ENCODE data around the gene MKS1. TPM values are rescaled to one million over a fixed set of nuclear protein-coding genes. Genes with fewer than 3 reads are reported as not detected.
A peak's percentile ranks its signal among the peaks of the same experiment; 100 is the strongest.

Gene MKS1
- total and polyA plus RNA-seq, 7 donors = 3.0 to 11.0 (median 6.8) TPM

- no peak overlapping the region for H3K27ac ChIP-seq
- H3K9me3 ChIP-seq = no peaks in the 10 kb centered on the region
- no peaks in the 10 kb centered on the region for H3K36me3 ChIP-seq
- H3K27me3 ChIP-seq = peaks cover 0 to 37% (median 13%) of the 10 kb centered on the region in 3 donors
- H3K4me3 ChIP-seq = no peak overlapping the region
- TF ChIP-seq POLR2A (IDR thresholded peaks at IDR 0.05) (no peak), POLR2AphosphoS5 (IDR thresholded peaks at IDR 0.05) (no peak), CTCF (IDR thresholded peaks at IDR 0.05) (no peak), EP300 (IDR thresholded peaks at IDR 0.05) (no peak)
- no peak for DNase-seq
- H3K4me1 ChIP-seq = no peaks in the 10 kb centered on the region
- intact Hi-C loops (cut with DNase I) = no loop called here
- WGBS, 2 donors = 82% methylated on average over 18 of the region's 18 CpGs
Measured at GRCh38 chr17:58193641-58194255, 25.3 kb downstream of the MKS1 start.

GRCh38 chr17:58192612-58193011 is 26.4 kb downstream of the MKS1 start, which contains the start of gene EPX:
Gene EPX, plus strand, starts transcription at chr17:58192726. Its CDS starts 121 bp downstream, at chr17:58192847.
- H3K36me3 ChIP-seq = no peaks in the 10 kb centered on the region
- WGBS, 2 donors = 28 to 33% methylated on average over 6 of the region's 6 CpGs
- H3K4me1 ChIP-seq = no peaks in the 10 kb centered on the region
- no peak within 1 kb of the TSS for H3K4me3 ChIP-seq
- no peak for TF ChIP-seq EP300 (IDR thresholded peaks at IDR 0.05)
- TF ChIP-seq CTCF (IDR thresholded peaks at IDR 0.05) = no peak
- no peak for TF ChIP-seq POLR2AphosphoS5 (IDR thresholded peaks at IDR 0.05)
- TF ChIP-seq POLR2A (IDR thresholded peaks at IDR 0.05) = no peak
- no peaks in the 10 kb centered on the region for H3K9me3 ChIP-seq
- peak; percentile 59 for DNase-seq
- intact Hi-C loops (cut with DNase I) = no loop called here
- H3K27ac ChIP-seq = no peak within 1 kb of the TSS
- peaks cover 0 to 33% (median 13%) of the 10 kb centered on the region in 3 donors for H3K27me3 ChIP-seq

- Histone ChIP-seq H3K9me3 (no peaks in the 10 kb centered on the region), H3K27me3 (peaks cover 0 to 40% (median 13%) of the 10 kb centered on the region in 3 donors), H3K36me3 (no peaks in the 10 kb centered on the region), H3K4me1 (no peaks in the 10 kb centered on the region), H3K27ac (no peak overlapping the region), H3K4me3 (no peak overlapping the region)
- WGBS, 2 donors = 34 to 48% methylated on average over 14 of the region's 14 CpGs
- TF ChIP-seq CTCF (IDR thresholded peaks at IDR 0.05) = no peak
- no peak for TF ChIP-seq POLR2AphosphoS5 (IDR thresholded peaks at IDR 0.05)
- TF ChIP-seq EP300 (IDR thresholded peaks at IDR 0.05) = no peak
- no peak for TF ChIP-seq POLR2A (IDR thresholded peaks at IDR 0.05)
- peak; percentile 44 for DNase-seq
- intact Hi-C loops (cut with DNase I) = no loop called here
Measured at GRCh38 chr17:58191241-58191896, 27.7 kb downstream of the MKS1 start.

- intact Hi-C loops (cut with DNase I) = no loop called here
- H3K27me3 ChIP-seq = peaks cover 0 to 40% (median 13%) of the 10 kb centered on the region in 3 donors
- H3K27ac ChIP-seq = no peak overlapping the region
- no peak for TF ChIP-seq POLR2AphosphoS5 (IDR thresholded peaks at IDR 0.05)
- no peak for TF ChIP-seq CTCF (IDR thresholded peaks at IDR 0.05)
- TF ChIP-seq EP300 (IDR thresholded peaks at IDR 0.05) = no peak
- no peak for TF ChIP-seq POLR2A (IDR thresholded peaks at IDR 0.05)
- H3K4me1 ChIP-seq = no peaks in the 10 kb centered on the region
- no peak for DNase-seq
- H3K36me3 ChIP-seq = no peaks in the 10 kb centered on the region
- H3K9me3 ChIP-seq = no peaks in the 10 kb centered on the region
- WGBS, 2 donors = 59 to 69% methylated on average over 11 of the region's 11 CpGs
- no peak overlapping the region for H3K4me3 ChIP-seq
Measured at GRCh38 chr17:58189436-58190146, 29.5 kb downstream of the MKS1 start.

Data from sigmoid colon (tissue), 7 donors.